HG03520 (cell line): Measurements from ENCODE around the gene C4BPB.

Source experiments
- ATAC-seq: cut with Tn5 transposase; IDR thresholded peaks from one replicate; pipeline ENCODE4 v1.9.1; 2021; ENCODE audit warnings: mild to moderate bottlenecking, moderate library complexity; ENCODE audit not compliant: unreplicated experiment

Gene C4BPB

DNA sequence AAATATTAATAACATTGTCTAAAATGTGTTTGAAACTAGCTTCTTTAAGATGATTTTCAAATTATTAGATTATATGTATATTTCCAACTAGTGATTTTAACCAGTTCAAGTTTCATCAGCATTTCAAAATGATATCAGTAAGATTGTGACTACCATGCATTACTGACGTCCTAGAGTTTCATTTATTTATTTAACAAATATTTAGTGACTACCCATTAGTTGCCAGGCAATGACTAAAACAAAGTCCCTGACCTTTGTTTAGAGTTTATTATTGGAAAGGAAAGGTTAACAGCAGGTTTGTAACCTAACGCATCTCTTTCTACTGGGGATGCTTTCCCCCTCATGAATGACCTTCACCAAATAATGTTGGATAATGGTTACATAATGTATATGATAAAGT, 7.6 kb upstream of the C4BPB start:
- no peak for ATAC-seq

DNA sequence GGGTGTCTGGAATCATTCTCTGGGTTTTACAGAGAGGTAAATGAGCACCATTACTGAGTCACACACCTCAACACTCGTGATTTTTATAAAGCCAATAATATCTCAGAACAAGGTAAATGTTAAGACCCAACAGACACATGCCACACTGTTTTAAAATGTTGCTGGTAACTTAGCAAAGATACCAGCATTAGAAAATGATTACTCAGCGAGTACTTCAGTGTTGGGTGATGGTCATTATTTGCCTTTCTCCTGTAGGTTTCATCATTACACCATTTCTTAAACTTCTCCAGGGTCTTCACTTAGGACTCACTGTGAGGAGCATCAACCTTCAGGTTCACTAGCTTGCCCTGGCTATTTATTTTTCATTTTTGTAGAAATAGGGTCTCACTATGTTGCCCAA, 6.9 kb upstream of the C4BPB start:
- ATAC-seq = no peak

- no peak for ATAC-seq
Observed at GRCh38 chr1:207084232-207084631, 4.4 kb upstream of the C4BPB start.

GRCh38 chr1:207084701-207085180, 3.9 kb upstream of the C4BPB start:
- no peak for ATAC-seq

GRCh38 chr1:207085887-207086286, 2.8 kb upstream of the C4BPB start:
- no peak for ATAC-seq

- no peak for ATAC-seq
Observed at GRCh38 chr1:207088161-207088560, 499 bp upstream of the C4BPB start.

- no peak for ATAC-seq
Observed at GRCh38 chr1:207089627-207090355, 1.1 kb downstream of the C4BPB start.

- ATAC-seq = no peak
Observed at GRCh38 chr1:207091200-207091908, 2.7 kb downstream of the C4BPB start.

GRCh38 chr1:207093944-207094343, 5.3 kb downstream of the C4BPB start:
- no peak for ATAC-seq

GRCh38 chr1:207097871-207098324, 9.2 kb downstream of the C4BPB start:
- no peak for ATAC-seq

GRCh38 chr1:207101720-207102119, 13.1 kb downstream of the C4BPB start:
- no peak for ATAC-seq

- ATAC-seq = no peak
Observed at GRCh38 chr1:207102146-207102545, 13.5 kb downstream of the C4BPB start.

GRCh38 chr1:207102659-207103058, 14.0 kb downstream of the C4BPB start:
- ATAC-seq = no peak

GRCh38 chr1:207103892-207104373, 15.3 kb downstream of the C4BPB start, which contains the start of gene C4BPA:
Gene C4BPA (plus strand): TSS chr1:207104233. CDS start chr1:207113026, 8,793 bp downstream.
- no peak for ATAC-seq

DNA sequence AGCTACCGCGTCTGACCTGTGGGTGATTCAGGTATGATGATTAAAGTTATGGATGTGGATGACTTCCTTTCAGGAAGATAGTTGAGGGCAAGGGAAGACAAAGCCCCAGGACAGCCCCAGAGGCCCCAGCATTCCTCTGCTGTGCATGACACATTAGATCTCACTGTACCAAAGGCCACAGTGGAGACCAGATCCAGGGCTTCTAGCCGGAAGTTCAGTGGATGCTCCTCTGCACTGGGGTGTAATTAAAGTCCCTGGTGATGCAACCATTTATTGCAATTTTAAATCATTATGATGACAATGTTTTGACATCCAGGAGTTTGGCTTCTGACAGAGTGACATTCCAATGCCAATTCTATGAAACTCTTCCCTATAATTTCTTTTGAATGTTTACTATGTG, 20.3 kb downstream of the C4BPB start:
- no peak for ATAC-seq

DNA sequence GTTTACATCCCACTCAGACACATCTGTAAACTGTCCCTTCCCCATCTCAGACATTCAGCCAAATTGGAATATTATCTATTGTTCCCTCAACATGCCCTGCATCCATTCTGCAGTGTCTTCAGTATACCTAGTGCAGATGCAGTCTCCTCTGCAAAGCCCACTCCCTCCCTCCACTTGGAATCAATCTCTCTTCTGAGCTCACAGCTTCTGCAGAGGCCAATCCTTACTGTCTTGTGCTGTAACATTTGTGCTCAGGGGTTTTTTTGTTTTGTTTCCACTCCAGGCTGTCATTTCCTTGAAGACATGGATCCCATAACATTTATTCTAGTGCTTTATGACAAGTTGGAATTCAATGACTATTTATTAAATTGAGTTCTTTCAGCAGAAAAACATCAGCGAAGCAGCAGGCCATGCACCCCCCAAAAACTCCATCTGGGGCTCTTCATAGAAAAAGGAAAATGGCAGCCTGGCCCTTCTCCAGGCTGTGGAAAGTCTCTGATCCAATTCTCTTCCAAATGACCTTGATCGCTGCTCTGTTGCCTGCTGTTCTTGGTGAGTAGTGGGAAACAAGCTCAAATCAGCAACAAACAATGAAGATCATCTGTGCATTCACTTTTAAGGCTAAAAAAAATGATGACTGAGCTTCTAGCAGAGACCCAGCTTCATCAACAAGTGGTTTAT, 24.1 kb downstream of the C4BPB start:
- no peak for ATAC-seq

DNA sequence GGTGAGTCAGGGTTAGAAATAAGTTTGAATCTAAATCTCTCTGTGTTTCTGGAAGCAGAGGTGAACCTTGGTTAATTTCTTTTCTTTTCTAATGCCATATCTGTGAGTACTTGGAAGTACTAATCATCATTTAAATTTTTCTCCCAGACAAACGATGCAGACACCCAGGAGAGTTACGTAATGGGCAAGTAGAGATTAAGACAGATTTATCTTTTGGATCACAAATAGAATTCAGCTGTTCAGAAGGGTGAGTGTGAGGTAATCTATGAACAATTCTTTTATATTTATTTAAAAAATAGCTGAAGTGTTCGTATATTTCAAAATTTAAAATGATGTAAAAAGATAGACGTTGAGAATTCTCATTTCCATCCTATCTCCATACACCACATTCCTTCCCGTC, 26.6 kb downstream of the C4BPB start:
- no peak for ATAC-seq

- no peak for ATAC-seq
Observed at GRCh38 chr1:207124389-207124788, 35.7 kb downstream of the C4BPB start.

GRCh38 chr1:207128336-207128921, 39.8 kb downstream of the C4BPB start:
- ATAC-seq = no peak

- ATAC-seq = no peak
Observed at GRCh38 chr1:207129053-207129452, 40.4 kb downstream of the C4BPB start.
